NCI-H1092 (cell line): Measurements from ENCODE around the gene SERPINA3.
"Not testable (repeated sequence)": the region's sequence is repeated elsewhere in the genome, so short reads cannot be mapped to it uniquely, and the experiment has no call there.

Experiments used
- DNase-seq: peaks from one replicate; lab custom pipeline; 2025; lab: John Stamatoyannopoulos, UW

SERPINA3 gene

GRCh38 chr14:94584591-94585280 lies 27.5 kb upstream of the SERPINA3 start:
- no peak for DNase-seq

DNA sequence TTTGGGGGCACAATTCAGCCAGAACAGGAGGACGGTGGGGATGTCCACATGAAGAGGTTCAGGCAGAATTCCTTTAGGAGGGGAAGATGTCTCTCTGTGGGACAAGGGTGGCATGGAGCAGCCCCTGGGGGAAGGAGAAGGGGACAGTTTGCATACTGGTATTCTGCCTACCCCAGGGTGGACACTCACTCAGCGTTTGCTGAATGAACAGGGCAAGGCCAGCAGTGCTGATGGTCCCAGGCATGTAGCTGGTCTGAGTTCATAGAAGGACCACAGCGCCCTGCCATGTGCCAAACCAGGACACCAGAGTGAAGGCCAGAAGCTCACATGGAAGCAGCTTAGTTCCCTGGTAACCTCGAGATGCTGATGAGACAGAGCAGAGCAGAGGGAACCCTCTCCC lies 25.6 kb upstream of the SERPINA3 start:
- DNase-seq: no peak

DNA sequence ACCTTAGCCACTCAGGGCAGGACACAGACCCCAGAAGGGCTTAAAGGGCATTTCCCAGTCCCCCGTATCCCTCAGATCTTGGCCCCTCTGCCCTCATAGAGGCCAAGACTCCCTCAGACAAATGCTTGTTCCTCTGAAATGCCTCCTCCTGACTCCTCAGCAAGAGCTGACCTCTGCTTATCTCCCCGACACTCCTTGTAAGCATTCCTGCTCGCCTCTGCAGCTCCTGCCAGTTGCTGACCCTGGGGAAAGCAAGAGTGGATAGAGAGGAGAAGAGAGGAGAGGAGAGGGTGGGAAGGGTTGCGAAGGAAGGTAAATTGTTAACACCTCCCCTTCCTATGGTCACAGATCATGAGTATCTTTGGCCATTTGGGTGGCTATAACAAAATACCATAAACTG lies 23.9 kb upstream of the SERPINA3 start:
- no peak for DNase-seq

- DNase-seq: no peak
These were observed 21.1 kb upstream of the SERPINA3 start for GRCh38 chr14:94591073-94591472.

DNA sequence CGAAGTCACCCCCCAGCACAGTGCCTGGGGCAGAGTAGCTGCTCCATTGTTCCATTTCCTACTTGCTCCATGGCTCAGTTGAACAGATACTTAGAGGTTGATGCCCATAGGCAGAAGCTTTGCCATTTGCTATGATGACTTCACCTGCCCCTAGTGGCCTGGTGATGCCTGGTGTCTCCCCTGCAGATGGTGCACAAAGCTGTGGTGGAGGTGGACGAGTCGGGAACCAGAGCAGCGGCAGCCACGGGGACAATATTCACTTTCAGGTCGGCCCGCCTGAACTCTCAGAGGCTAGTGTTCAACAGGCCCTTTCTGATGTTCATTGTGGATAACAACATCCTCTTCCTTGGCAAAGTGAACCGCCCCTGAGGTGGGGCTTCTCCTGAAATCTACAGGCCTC lies 20.3 kb upstream of the SERPINA3 start:
- no peak for DNase-seq

- no peak for DNase-seq
These were observed 19.7 kb upstream of the SERPINA3 start for GRCh38 chr14:94592457-94592856.

GRCh38 chr14:94593376-94593748 lies 18.8 kb upstream of the SERPINA3 start:
- no peak for DNase-seq

DNA sequence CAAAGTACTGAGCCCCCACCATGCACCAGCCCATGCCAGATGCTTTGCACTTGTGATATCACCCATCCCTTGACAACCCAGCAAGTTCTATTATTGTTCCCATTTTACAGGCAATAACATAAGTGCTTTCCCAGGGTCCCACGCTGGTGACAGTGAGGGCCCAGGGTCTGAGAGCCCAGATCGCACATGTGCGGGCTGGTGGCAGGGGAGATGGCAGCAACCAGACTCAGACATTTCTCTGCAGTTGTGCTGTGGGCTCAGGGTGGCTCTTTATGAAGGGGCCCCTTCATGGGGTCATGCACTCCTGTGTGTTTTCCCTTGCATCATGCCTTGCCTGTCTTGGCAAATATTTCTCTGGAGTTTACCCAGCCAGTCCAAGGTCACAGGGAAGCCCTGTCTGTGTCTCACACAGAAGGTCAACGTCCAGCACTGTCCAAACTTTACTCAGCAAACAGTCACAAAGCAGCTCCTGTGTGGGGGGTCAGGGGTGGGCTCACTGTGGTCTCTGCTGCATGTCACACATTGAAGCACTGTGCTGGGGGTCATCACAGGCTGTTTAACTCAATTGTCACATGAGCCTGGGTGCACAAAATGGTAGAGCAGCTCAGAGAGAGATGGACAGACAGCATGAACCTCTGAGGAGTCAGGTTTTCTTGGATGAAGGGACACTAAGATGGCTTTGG lies 18.3 kb upstream of the SERPINA3 start:
- no peak for DNase-seq

DNA sequence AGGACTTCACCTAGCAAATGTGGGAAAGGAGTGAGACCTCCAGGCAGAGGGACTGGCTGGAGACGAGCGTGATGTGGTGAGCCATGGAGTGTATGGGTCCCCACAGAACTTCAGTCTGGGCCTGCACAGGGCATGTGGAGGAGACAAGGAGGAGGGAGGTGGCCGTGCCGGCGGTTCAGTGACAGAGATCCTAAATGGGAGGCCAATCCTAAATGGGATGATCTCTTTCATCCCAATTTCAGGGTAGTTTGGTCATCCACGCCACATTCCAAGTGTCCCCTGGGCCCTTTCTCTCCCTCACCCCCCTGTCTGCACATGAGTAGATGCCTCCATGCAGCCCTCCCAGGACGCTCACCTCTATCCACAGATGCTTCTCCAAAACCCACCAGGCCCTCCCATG lies 17.8 kb upstream of the SERPINA3 start:
- DNase-seq: no peak

GRCh38 chr14:94595912-94596311 lies 16.3 kb upstream of the SERPINA3 start:
- DNase-seq: no peak

GRCh38 chr14:94596361-94596760 lies 15.8 kb upstream of the SERPINA3 start:
- DNase-seq: no peak

- DNase-seq: no peak
These were observed 14.4 kb upstream of the SERPINA3 start for GRCh38 chr14:94597788-94598187.

DNA sequence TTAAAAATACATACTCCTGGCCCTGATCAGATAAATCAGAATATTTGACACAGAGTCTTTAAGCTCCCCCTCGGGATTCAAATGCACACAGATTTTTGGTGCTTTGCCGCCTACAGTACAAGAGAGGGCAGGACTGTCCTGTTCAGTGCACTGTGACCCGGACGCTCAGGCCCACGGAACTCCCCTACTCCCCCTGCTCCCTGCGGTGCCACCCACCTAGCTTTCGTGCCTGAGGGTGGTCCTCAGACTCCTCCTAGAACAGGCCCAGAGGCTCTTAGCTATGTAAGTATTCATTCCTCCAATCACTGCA lies 13.7 kb upstream of the SERPINA3 start:
- DNase-seq: no peak

- DNase-seq: no peak
These were observed 13.2 kb upstream of the SERPINA3 start for GRCh38 chr14:94598816-94599655.

- DNase-seq: no peak
These were observed 12.6 kb upstream of the SERPINA3 start for GRCh38 chr14:94599656-94600004.

DNA sequence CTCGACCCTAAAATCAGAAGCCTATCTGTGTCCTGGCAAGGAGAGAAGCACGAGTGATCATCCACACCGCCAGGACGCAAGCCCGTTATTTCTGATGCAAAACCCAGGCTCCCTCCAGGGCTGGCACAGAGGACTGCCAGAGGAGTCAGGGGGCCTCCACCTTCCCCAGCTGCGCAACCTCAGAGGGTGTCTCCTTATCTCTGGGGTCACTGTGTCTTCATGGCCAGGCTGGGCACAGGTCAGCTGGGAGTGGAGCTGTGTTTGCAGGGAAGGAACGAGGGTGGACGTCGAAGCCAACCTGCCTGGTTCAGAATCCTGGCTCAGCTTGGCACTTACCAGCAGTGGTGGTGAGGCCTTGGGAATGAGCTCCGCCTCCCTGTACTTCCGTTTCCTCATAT lies 12.0 kb upstream of the SERPINA3 start:
- no peak for DNase-seq

DNA sequence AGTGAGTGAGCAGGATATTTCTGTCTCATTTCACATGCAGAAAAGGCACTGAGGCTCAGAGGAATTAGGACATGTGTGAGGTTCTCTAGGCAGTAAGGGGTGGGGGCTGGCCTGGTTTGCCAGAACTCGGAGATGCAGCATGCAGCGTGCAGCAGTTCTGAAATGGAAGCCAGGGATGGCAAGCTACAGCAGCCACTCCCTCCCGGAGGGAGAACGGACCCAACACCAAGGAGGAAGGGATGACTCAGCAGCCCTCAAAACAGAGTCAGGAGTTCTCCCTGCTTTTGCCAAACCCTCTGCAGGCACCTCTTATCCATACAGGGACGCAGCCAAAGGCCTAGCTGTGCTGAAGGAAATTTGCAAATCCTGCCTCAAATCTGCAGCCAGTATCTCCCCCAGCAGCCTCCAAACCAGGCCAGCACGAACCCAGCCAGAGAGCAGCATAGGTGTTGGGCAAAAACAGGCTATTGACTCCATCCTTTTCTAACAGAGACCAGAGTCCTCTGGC lies 10.3 kb upstream of the SERPINA3 start:
- no peak for DNase-seq

DNA sequence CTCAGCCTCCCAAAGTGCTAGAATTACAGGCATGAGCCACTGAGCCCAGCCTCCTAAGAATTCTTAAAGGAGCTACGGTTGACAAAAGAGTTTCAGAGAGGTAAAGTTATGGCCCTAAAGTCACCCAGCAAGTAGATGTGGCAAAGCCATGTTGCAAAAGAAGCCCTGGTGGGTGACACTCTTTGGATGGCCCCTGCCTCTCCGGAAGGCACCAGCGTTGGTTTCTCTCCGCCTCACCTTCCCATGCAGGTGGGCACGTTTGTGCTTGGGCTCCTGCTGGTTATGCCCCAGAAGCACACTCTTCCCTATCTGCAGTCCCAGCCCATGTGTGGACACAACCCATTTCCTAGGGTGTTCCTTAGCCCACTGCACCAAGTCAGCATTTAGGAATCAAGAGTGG lies 9.5 kb upstream of the SERPINA3 start:
- no peak for DNase-seq

- DNase-seq: no peak
These were observed 6.8 kb upstream of the SERPINA3 start for GRCh38 chr14:94605361-94605760.

DNA sequence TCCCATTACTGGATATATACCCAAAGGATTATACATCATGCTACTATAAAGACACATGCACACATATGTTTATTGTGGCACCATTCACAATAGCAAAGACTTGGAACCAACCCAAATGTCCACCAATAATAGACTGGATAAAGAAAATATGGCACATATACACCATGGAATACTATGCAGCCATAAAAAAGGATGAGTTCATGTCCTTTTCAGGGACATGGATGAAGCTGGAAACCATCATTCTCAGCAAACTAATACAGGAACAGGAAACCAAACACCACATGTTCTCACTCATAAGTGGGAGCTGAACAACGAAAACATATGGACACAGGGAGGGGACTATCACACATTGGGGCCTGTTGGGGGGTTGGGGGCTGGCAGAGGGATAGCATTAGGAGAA lies 3.2 kb upstream of the SERPINA3 start:
- DNase-seq: not testable (repeated sequence)

- DNase-seq: no peak
These were observed 1.0 kb upstream of the SERPINA3 start for GRCh38 chr14:94611179-94611578.

- DNase-seq: no peak
These were observed 676 bp downstream of the SERPINA3 start for GRCh38 chr14:94612580-94613554.
